AG09309 (cell line): ENCODE results near the gene EPB41L4B.

Source experiments
- DNase-seq: peaks from one replicate; pipeline ENCODE4 v3.0.0-alpha.2; 2010; ENCODE audit warnings: low read depth
- H3K4me3 ChIP-seq: 2 replicates; pipeline ENCODE4 v1.5.1; 2011; ENCODE audit warnings: mild to moderate bottlenecking, low read depth, low read length, moderate library complexity; ENCODE audit not compliant: control insufficient read depth
- TF ChIP-seq, protein P1 (sequence below): IDR thresholded peaks from 2 replicates; pipeline ENCODE4 v1.5.1; 2011; ENCODE audit warnings: mild to moderate bottlenecking, low read depth, low read length, inconsistent platforms; ENCODE audit not compliant: insufficient read depth, control insufficient read depth; ENCODE audit errors: missing control alignments

The EPB41L4B gene

DNA sequence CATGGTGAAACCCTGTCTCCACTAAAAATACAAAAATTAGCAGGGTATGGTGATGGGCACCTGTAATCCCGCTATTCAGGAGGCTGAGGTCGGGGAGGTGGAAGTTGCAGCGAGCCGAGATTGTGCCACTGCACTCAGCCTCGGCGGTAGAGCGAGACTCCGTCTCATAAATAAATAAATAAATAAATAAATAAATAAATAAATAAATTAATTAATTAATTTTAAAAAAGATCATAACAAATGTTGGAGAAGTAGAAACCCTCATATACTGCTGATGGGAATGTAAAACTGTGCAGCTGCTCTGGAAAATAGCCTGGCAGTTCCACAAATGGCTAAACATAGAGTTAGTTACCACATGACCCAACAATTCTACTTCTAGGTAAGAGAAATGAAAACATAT, 39.3 kb downstream of the EPB41L4B start:
- no peak for DNase-seq
- TF ChIP-seq, protein P1, sequence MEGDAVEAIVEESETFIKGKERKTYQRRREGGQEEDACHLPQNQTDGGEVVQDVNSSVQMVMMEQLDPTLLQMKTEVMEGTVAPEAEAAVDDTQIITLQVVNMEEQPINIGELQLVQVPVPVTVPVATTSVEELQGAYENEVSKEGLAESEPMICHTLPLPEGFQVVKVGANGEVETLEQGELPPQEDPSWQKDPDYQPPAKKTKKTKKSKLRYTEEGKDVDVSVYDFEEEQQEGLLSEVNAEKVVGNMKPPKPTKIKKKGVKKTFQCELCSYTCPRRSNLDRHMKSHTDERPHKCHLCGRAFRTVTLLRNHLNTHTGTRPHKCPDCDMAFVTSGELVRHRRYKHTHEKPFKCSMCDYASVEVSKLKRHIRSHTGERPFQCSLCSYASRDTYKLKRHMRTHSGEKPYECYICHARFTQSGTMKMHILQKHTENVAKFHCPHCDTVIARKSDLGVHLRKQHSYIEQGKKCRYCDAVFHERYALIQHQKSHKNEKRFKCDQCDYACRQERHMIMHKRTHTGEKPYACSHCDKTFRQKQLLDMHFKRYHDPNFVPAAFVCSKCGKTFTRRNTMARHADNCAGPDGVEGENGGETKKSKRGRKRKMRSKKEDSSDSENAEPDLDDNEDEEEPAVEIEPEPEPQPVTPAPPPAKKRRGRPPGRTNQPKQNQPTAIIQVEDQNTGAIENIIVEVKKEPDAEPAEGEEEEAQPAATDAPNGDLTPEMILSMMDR, result no peak

DNA sequence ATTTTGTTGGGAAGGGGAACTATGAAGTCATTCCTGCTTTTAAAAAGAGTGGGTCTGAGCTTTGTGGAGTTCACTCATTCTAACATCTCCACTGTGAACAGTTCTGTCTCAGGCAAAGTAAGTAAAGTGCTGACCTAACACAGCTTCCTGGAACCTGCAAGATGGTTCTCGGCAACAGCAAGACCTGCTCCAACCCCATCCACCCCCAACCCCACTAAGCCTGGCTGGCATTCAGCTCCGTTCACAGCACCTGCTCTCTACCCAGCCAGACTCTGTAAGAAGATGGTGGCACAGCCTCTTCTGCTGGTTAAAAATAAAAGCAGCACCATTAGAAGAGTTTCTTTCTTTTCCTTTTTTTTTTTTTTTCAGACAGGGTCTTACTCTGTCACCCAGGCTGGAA, 42.0 kb downstream of the EPB41L4B start:
- TF ChIP-seq, protein P1, result no peak
- H3K4me3 ChIP-seq, result no peak overlapping the region
- DNase-seq, result no peak

More for the DNA sequence above, 39.3 kb downstream of the EPB41L4B start:
- no peak overlapping the region for H3K4me3 ChIP-seq

DNA sequence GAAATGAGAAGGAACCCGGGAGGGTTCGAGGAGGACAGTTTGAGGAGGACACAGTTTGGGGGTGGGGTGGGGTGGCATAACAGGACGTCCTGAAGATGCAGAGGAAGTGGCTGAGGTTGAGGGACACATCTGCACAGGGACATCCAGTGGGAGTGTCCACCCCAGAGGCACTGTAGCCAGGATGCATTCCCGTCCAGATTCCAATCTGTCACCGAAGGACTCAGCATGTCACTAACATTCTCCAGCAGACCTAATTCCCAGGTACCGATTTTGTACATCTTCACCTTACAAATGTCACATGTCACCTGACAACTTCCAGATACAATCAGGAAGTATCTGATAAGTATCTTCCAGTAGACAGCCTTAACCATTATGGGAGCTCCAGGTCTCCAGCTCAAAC, 42.6 kb downstream of the EPB41L4B start:
- no peak overlapping the region for H3K4me3 ChIP-seq
- TF ChIP-seq, protein P1, result no peak
- DNase-seq, result no peak

DNA sequence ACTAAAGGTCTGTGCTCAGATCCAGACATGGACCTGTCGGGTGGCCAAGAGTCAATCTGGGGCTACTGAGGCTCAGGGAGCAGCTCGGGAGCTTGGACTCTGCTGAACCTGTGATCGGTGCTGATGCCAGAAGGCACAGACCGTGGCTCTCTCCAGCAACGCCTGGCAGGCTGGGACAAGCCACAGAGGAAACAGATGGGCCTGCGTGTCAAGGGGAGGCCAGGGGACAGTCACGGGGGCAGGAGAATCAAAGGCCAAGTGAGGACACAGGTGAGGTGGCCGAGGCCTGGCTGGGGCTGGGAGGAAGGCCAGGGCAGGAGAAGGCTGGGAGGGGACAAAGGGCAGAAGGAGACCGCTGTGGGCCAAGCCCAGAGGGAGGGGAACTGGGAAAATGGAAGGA, 43.4 kb downstream of the EPB41L4B start:
- TF ChIP-seq, protein P1, result no peak
- no peak for DNase-seq
- H3K4me3 ChIP-seq, result no peak overlapping the region

DNA sequence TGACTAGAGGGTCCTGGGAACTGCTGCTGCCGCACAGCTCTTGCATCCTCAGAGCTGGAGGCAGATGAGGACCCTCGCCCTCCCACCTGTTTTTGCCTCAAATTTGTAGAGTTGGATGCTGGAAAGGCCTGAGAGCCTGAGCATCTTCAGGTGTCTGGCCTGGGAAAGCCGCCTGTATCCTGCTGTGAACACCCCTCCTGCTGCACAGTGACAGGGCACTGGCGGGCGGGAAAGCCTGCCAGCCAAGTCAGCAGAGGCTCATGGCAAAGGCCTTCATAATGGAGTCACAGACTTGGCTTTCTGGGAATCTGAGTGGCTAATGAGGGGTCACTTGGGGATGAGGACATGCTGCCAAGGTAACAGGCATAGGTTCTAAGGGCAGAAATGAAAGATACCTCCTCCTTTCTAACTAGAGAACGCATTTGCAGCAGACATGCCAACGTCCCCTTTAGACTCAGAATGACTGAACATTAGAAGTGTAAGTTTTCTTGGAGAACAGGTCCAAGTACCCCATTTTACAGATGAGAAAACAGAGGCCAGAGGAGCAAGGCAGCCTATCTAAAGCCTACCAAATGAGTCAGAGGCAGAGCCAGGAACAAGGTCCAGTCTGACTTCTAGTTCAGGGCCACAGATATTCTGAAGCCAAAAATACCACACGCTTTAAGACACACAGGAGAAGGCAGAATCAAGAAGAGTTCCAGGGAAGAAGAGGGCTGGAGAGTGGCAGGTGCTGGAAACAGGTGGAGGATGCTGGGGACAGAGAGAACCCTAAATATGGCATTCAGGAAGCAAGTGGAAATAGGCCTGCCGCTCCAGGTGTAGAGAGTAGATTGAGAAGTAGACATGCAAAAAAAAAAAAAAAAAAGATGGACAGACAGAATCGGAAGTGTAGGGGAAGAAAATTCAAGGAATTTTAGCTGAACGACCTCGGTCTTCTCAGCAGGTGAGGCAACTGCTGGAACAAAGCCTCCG, 44.1 kb downstream of the EPB41L4B start:
- TF ChIP-seq, protein P1, result no peak
- H3K4me3 ChIP-seq, result no peak overlapping the region
- DNase-seq, result no peak

DNA sequence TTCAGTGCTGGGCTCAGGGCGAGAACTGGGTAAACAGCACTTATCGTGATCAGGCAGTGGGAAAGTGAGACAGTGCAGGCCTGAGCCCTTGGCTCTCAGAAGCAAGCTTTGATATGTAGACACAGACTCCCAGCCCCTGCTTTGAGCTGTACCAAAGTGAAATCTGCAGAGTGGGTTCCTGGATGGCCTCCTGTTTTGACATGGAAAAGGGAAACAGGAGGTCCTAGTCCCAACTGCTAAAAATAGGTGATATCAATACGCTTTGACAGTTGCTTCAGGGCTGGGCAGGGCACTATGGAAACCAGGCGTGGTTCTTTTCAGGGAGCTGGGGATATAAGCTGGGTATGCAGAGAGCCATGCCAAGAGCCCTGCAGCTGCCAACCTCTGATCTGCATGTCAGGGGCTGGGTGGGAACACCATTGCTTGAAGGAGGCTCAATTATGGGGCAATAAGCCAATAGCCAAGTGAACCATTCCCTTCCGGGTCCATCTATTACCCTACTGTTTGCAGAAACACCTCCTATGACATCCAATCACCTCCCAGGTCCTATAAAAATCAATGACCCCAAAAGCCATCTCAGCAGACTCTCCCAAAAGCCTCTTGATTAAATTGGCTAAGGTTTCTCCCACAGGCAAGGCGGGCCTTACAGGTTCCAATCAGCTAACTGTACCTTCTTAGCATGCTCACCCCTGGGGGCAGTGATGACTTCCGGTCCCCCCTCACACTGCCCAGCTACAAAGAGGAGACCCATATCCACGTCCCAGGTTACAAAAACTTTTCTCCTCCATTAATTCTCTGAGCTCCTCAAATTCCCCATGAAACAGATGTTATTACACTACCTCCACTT, 45.8 kb downstream of the EPB41L4B start:
- H3K4me3 ChIP-seq, result no peak overlapping the region
- TF ChIP-seq, protein P1, result no peak
- DNase-seq, result no peak
